Endodermal cell (in vitro differentiated cells): ENCODE results near the gene DDX39A. TPM values are rescaled to one million over a fixed set of nuclear protein-coding genes. Genes with fewer than 3 reads are reported as not detected.

Source experiments
- DNase-seq: peaks from one replicate; pipeline ENCODE4 v3.0.0-alpha.2; 2017
- H3K27ac ChIP-seq: 2 replicates; pipeline ENCODE4 v1.5.1; 2013; ENCODE audit warnings: mild to moderate bottlenecking, low read depth, low read length, moderate library complexity
- H3K27me3 ChIP-seq: 2 replicates; pipeline ENCODE4 v1.6.1; 2013; ENCODE audit warnings: mild to moderate bottlenecking, low read length, moderate library complexity; ENCODE audit not compliant: insufficient read depth, control insufficient read depth, poor library complexity, severe bottlenecking
- H3K36me3 ChIP-seq: 2 replicates; pipeline ENCODE4 v1.7.0; 2013; ENCODE audit warnings: mild to moderate bottlenecking, low read length, moderate library complexity; ENCODE audit not compliant: control insufficient read depth, insufficient read depth
- H3K4me1 ChIP-seq: one replicate; pipeline ENCODE4 v1.7.0; 2013; ENCODE audit warnings: low read length; ENCODE audit not compliant: control insufficient read depth, insufficient read depth
- H3K4me3 ChIP-seq: 2 replicates; pipeline ENCODE4 v1.5.1; 2013; ENCODE audit warnings: mild to moderate bottlenecking, low read length, moderate library complexity
- H3K9ac ChIP-seq: 2 replicates; pipeline ENCODE4 v1.6.1; 2013; ENCODE audit warnings: mild to moderate bottlenecking, low read length, moderate library complexity; ENCODE audit not compliant: poor library complexity, severe bottlenecking; ENCODE audit errors: extremely low read depth
- H3K9me3 ChIP-seq: 2 replicates; pipeline ENCODE4 v1.6.1; 2013; ENCODE audit warnings: mild to moderate bottlenecking, low read length, moderate library complexity; ENCODE audit not compliant: control insufficient read depth
- H3K27ac Mint-ChIP-seq: 2 replicates; pipeline ENCODE4 v1.8.0; 2020; ENCODE audit warnings: mixed read lengths
- H3K27me3 Mint-ChIP-seq: 2 replicates; pipeline ENCODE4 v1.8.0; 2021; ENCODE audit warnings: mild to moderate bottlenecking, mixed read lengths; ENCODE audit not compliant: insufficient read depth
- H3K36me3 Mint-ChIP-seq: 2 replicates; pipeline ENCODE4 v1.8.0; 2020; ENCODE audit warnings: low read depth, mixed read lengths
- H3K4me1 Mint-ChIP-seq: 2 replicates; pipeline ENCODE4 v1.8.0; 2020; ENCODE audit warnings: mixed read lengths
- H3K4me3 Mint-ChIP-seq: 2 replicates; pipeline ENCODE4 v1.8.0; 2020; ENCODE audit warnings: mild to moderate bottlenecking, moderate library complexity, mixed read lengths
- H3K9me3 Mint-ChIP-seq: 2 replicates; pipeline ENCODE4 v1.8.0; 2020; ENCODE audit warnings: mild to moderate bottlenecking, mixed read lengths
- CTCF ChIP-seq: fragments of 200-600 bp; sonication (generic); conservative IDR thresholded peaks from 2 replicates; pipeline ENCODE4 v1.5.0; 2021; ENCODE audit warnings: antibody characterized with exemption, mild to moderate bottlenecking
- WGBS, 2 experiments: methylation state at CpG; one replicate each; pipeline versions ENCODE4 v1.1.5 to v1.1.7; 2013; ENCODE audit warnings: missing lambda C conversion rate in 2 of 2, mixed read lengths in 1 of 2; ENCODE audit not compliant: insufficient coverage in 1 of 2, insufficient read length in 1 of 2; 5-methylcytosine and 5-hydroxymethylcytosine counted together
- total RNA-seq, 2 donors: library from RNA; stranded (reverse); fragmentation: NEBNext Ultra II Directional in 1 of 2; extraction: Animal tissue kit (Norgen Biotek cat#: 25700) in 1 of 2; gene quantifications; 2 replicates in 1 of 2; 3 replicates in 1 of 2; pipeline ENCODE4 v1.2.1, GENCODE V29; 2021

Gene DDX39A
- total RNA-seq, 2 donors from 2014 or later: 82.5 to 86.1 TPM

- no peaks in the 10 kb centered on the region for H3K27me3 Mint-ChIP-seq
- peaks cover 3% of the 10 kb centered on the region for H3K4me1 Mint-ChIP-seq
- no peak overlapping the region for H3K4me3 Mint-ChIP-seq
- 92 to 95% methylated on average over 18 to 19 of the region's 20 CpGs for WGBS, 2 experiments
- Histone ChIP-seq H3K4me1 (no peaks in the 10 kb centered on the region), H3K9me3 (no peaks in the 10 kb centered on the region), H3K36me3 (peaks cover 54% of the 10 kb centered on the region), H3K27ac (no peak overlapping the region), H3K27me3 (no peaks in the 10 kb centered on the region), H3K9ac (no peak overlapping the region), H3K4me3 (no peak overlapping the region)
- H3K27ac Mint-ChIP-seq: no peak overlapping the region
- H3K9me3 Mint-ChIP-seq: no peaks in the 10 kb centered on the region
- no peak for TF ChIP-seq CTCF
- peaks cover 47% of the 10 kb centered on the region for H3K36me3 Mint-ChIP-seq
- no peak for DNase-seq
Measured at GRCh38 chr19:14408491-14409145, 10.5 kb downstream of the DDX39A start.

GRCh38 chr19:14407605-14408484 lies 11.3 kb downstream of the DDX39A start:
- H3K9ac ChIP-seq: no peak overlapping the region
- no peak for TF ChIP-seq CTCF
- H3K27ac ChIP-seq: no peak overlapping the region
- H3K4me3 ChIP-seq: no peak overlapping the region
- Mint-ChIP-seq H3K4me3 (no peak overlapping the region), H3K36me3 (peaks cover 41% of the 10 kb centered on the region), H3K9me3 (no peaks in the 10 kb centered on the region), H3K27me3 (no peaks in the 10 kb centered on the region), H3K4me1 (peaks cover 3% of the 10 kb centered on the region), H3K27ac (no peak overlapping the region)
- no peaks in the 10 kb centered on the region for H3K27me3 ChIP-seq
- DNase-seq: no peak
- H3K36me3 ChIP-seq: peaks cover 49% of the 10 kb centered on the region
- H3K9me3 ChIP-seq: no peaks in the 10 kb centered on the region
- WGBS, 2 experiments: 94 to 95% methylated on average over 11 to 20 of the region's 20 CpGs
- no peaks in the 10 kb centered on the region for H3K4me1 ChIP-seq

- no peak for DNase-seq
- Mint-ChIP-seq H3K36me3 (peaks cover 38% of the 10 kb centered on the region), H3K9me3 (no peaks in the 10 kb centered on the region), H3K27me3 (no peaks in the 10 kb centered on the region), H3K4me1 (peaks cover 3% of the 10 kb centered on the region), H3K4me3 (no peak overlapping the region), H3K27ac (no peak overlapping the region)
- H3K27me3 ChIP-seq: no peaks in the 10 kb centered on the region
- WGBS, 2 experiments: 95 to 98% methylated on average over 8 to 27 of the region's 27 CpGs
- H3K4me1 ChIP-seq: no peaks in the 10 kb centered on the region
- TF ChIP-seq CTCF: no peak
- H3K36me3 ChIP-seq: peaks cover 39% of the 10 kb centered on the region
- H3K9ac ChIP-seq: no peak overlapping the region
- no peaks in the 10 kb centered on the region for H3K9me3 ChIP-seq
- no peak overlapping the region for H3K4me3 ChIP-seq
- peak overlapping the region; percentile 63 for H3K27ac ChIP-seq
Measured at GRCh38 chr19:14406645-14407401, 12.3 kb downstream of the DDX39A start.
